ENCODE data around the gene DSC2. TPM values are rescaled to one million over a fixed set of nuclear protein-coding genes. Genes with fewer than 3 reads are reported as not detected.

DSC2 gene
- total and polyA plus RNA-seq, 2 donors (not counting 3 experiments of a cell fraction or from before 2014, with no cell fraction given) = under 0.01 TPM; not detected in 1

GRCh38 chr18:31065036-31065773 is 37.0 kb downstream of the DSC2 start:
- BruUV-seq (replicated peaks) = no TSS peak
- TF ChIP-seq MYC (IDR thresholded peaks at IDR 0.05; ENCODE audit: low read depth, low read length) (no peak), POLR2A (IDR thresholded peaks at IDR 0.05; ENCODE audit: low read depth, low read length) (no peak), GATA2 (IDR thresholded peaks at IDR 0.05; ENCODE audit: insufficient read depth, insufficient read length, low read depth, low read length) (no peak), MAX (IDR thresholded peaks at IDR 0.05; ENCODE audit: insufficient read depth, insufficient read length) (no peak), JUN (IDR thresholded peaks at IDR 0.05; ENCODE audit: borderline replicate concordance, insufficient read depth, insufficient read length, low read depth) (no peak), FOS (IDR thresholded peaks at IDR 0.05; ENCODE audit: borderline replicate concordance, insufficient read depth, low read length) (no peak), POLR2AphosphoS5 (IDR thresholded peaks at IDR 0.05; ENCODE audit: insufficient read depth, low read depth, low read length) (no peak), EZH2 (IDR thresholded peaks at IDR 0.05; ENCODE audit: borderline replicate concordance, low read depth, low read length, severe bottlenecking) (no peak), CTCF (IDR thresholded peaks at IDR 0.05; ENCODE audit: extremely low read depth in 1 of 2, insufficient read depth in 1 of 2, low read depth in 1 of 2, low read length in 2 of 2) (no peak)
- no peak overlapping the region for H3K4me2 ChIP-seq (ENCODE audit: insufficient read depth, low read length)
- H3K4me3 ChIP-seq (replicated peaks in 1 of 3; ENCODE audit: insufficient read depth in 1 of 3, low read depth in 1 of 3, low read length in 3 of 3) = no peak overlapping the region
- no peak overlapping the region for H2AFZ ChIP-seq (ENCODE audit: low read depth, low read length)
- dilution Hi-C loops (cut with MboI; ENCODE audit: extremely low pct_ligation_motif_present, low sequenced_read_pairs) = no loop called here
- no peaks in the 10 kb centered on the region for H3K9me3 ChIP-seq (replicated peaks; ENCODE audit: control insufficient read depth, insufficient read depth, low read length)
- no peaks in the 10 kb centered on the region for H4K20me1 ChIP-seq (replicated peaks; ENCODE audit: control insufficient read depth, extremely low read depth, insufficient read depth, low read length)
- H3K9me1 ChIP-seq (replicated peaks; ENCODE audit: control insufficient read depth, extremely low read depth, insufficient read depth, low read length) = no peaks in the 10 kb centered on the region
- no peak overlapping the region for H3K27ac ChIP-seq (ENCODE audit: insufficient read depth, low read depth, low read length)
- H3K9ac ChIP-seq (replicated peaks; ENCODE audit: extremely low read depth, insufficient read depth, low read length) = no peak overlapping the region
- ChIA-PET CTCF (no interaction called here), POLR2A (no interaction called here)
- intact Hi-C loops (cut with micrococcal nuclease) = no loop called here
- no peaks in the 10 kb centered on the region for H3K4me1 ChIP-seq (ENCODE audit: control insufficient read depth, extremely low read depth, insufficient read depth, low read length)
- H3K36me3 ChIP-seq (ENCODE audit: control insufficient read depth in 2 of 2, extremely low read depth in 1 of 2, insufficient read depth in 2 of 2, low read length in 2 of 2) = no peaks in the 10 kb centered on the region
- H3K27me3 ChIP-seq (ENCODE audit: control insufficient read depth in 2 of 2, insufficient read depth in 2 of 2, low read length in 2 of 2) = no peaks in the 10 kb centered on the region
- FAIRE-seq = no peak
- no peak for DNase-seq (ENCODE audit: low read depth, low spot score)
- H3K79me2 ChIP-seq (ENCODE audit: control insufficient read depth, insufficient read depth, low read length) = no peaks in the 10 kb centered on the region
